ENCODE data around the gene MAFG.

MAFG gene

DNA sequence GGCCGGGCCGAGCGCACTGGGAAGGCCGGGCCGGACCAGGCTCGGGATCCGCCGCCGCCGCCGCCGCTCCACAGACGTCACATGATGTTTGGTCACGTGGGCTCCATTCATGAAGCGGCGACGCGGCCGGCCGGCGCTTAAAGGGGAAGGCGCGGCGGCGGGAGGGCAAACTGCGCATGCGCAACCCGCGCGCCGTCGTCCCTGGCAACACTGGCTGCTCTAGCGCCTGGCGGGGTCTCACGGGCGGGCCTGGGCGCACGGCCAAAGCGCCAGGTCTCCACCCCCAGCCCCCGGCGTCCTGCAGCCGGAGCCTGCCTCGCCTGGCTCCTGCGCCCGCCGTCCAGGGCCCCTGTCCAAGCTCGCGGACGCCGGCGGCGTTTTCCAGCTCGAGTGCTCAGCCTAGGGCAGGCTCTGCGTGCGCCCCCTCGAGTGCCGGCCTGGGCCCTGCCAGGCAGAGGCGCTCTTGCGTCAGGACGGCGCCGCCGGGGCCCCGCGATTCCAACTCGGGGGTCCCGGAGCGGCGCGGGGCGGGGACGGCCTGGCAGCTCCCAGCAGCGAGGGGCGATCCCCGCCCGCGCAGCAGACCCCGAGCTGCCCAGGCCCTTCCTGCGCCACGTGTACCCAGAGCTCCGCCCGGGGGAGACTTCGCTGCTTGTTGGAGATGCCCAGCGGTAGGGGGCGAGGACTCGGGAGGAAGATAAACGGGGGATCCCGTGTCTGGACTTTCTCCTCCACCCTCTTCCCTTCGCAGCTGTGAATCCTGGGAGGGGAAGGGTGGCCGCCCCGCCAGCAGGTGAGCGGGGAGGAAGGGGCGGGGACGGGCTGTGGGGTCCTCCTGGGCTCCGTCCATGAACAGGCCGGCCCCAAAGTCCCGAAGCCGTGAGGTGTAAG lies at the start of gene MAFG:
Gene MAFG (minus strand): TSS at position 83 of the 891 bp plus-strand sequence. CDS start 4,550 bp downstream, outside the sequence.
- peak; percentile 93 for DNase-seq

GRCh38 chr17:81976332-81977210 lies 49.0 kb upstream of the MAFG start:
- peak; percentile 38 for DNase-seq

GRCh38 chr17:81973432-81973831 lies 45.9 kb upstream of the MAFG start:
- no peak for DNase-seq

DNA sequence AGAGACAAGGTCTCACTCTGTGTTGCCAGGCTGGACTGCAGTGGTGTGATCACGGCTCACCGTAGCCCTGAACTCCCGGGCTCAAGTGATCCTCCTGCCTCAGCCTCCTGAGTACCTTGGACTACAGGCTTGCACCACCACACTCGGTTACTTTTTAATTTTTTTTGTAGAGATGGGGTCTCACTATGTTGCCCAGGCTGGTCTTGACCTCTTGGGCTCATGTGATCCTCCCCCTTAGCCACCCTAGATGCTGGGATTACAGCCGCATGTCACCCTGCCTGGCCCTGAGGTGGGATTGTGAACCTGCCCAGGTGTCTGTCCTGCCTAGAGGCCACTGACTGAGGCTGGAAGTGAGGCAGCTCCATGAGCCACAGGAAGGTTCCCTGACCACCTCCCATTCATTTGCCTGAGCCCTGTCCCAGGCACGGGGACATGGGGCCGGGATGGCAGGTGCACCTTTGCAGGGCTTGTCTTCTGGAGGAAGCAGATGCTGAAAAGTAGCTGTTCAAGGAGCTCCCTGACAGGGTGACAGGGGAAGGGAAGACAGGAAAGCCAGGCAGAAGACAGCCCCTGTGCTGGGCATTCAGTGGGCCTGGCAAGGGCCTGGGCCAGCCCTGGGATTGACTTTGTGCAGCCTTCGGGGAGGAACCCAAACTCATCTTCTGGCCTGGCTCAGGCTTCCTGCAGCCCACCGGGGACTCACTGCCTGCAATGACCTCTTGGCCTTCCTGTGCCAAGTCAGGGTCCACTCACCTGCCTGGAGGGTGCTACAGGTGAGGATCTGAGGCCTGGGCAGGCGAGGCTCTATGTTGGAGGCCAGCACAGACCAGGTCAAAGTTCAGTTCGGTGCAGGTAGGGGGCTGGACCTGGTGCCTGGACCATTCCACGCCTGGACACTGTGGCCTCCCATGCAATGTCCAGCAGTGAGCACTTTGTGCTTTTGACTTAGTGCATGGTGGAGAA lies 41.6 kb upstream of the MAFG start:
- DNase-seq, result no peak

GRCh38 chr17:81968396-81968745 lies 40.8 kb upstream of the MAFG start:
- DNase-seq, result no peak

DNA sequence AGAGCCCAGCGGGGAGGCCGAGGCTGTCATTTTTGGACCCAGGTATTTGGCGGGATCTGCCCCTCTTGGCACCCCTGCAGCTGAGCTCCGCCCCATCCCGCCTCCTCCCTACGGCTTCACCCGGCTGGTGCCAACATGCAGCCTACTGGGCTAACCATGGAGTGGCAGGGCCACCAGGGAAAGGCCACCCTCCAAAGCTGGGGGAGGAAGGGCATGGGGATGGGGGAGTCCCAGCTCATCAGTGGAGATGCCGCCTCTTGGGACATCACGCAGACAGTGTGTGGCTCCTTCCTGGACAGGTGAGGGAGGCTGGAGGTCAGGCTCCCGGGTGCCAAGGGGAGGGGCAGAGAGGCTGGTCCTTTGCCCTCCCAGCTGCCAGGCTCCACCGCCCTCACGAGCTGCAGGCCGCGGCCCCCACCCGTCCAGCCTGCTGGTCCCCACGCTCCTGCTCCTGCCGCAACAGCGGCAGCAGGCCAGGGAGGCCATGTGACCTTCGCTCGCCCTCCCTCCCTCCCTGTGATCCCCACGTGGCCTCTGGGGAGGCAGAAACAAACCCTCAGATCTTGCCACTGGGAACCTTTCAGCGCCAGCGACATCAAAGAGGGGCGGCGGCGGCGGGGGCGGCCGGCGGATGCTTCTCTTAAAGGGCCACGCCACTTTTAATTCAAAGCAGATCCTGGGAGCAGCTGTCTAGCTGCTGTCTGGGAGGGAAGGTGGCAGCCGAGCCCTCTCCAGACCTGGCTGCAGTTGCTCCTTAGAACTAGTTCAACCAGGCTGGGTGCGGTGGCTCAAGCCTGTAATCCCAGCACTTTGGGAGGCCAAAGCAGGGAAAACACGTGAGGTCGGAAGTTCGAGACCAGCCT lies 40.2 kb upstream of the MAFG start:
- DNase-seq, result no peak

GRCh38 chr17:81967244-81967532 lies 39.7 kb upstream of the MAFG start:
- DNase-seq, result no peak

DNA sequence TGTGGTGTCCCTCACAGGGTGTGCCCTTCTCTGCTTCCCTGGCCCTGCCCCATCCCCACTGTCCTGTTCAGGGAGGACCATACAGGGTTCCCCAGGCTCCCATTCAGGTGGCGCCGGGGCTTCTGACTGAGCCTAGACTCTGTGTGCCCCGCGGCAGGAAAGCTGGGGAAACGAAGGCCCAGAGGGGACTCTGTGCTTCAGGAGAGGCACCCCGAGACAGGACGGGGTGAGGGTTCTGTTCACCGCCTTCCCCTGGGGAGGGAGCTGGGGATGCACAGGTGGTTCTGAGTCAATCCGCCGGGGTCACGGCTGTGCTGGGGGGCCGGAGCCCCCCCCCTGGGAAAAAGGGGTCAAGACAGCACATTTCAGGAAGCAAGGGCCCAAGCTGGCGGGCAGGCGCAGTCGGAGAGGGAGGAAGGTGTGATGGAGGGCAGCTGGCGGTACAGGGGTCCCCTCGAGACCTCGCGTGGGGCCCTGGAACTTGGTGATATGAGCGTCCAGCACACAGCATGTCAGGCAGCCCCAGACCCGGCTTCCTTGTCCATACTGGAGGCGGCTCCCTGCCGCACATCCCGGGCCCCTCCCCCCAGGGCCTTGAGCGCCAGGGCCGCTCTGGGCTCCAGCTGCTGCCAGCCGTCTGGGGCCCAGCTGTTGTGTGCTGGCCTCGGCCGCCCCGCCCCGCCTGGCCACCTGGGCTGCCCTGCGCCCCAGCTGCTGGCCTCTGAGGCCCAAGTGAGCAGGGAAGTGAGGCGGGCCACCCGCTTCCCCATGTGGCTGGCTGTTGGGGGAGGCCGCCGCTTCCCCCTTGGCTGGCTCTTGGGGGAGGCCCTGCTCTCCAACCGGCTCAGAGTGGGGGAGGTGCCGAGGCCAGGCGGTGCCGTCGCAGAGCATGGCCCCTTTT lies 39.1 kb upstream of the MAFG start:
- no peak for DNase-seq

- no peak for DNase-seq
Observed at GRCh38 chr17:81964081-81964849, 36.7 kb upstream of the MAFG start.

DNA sequence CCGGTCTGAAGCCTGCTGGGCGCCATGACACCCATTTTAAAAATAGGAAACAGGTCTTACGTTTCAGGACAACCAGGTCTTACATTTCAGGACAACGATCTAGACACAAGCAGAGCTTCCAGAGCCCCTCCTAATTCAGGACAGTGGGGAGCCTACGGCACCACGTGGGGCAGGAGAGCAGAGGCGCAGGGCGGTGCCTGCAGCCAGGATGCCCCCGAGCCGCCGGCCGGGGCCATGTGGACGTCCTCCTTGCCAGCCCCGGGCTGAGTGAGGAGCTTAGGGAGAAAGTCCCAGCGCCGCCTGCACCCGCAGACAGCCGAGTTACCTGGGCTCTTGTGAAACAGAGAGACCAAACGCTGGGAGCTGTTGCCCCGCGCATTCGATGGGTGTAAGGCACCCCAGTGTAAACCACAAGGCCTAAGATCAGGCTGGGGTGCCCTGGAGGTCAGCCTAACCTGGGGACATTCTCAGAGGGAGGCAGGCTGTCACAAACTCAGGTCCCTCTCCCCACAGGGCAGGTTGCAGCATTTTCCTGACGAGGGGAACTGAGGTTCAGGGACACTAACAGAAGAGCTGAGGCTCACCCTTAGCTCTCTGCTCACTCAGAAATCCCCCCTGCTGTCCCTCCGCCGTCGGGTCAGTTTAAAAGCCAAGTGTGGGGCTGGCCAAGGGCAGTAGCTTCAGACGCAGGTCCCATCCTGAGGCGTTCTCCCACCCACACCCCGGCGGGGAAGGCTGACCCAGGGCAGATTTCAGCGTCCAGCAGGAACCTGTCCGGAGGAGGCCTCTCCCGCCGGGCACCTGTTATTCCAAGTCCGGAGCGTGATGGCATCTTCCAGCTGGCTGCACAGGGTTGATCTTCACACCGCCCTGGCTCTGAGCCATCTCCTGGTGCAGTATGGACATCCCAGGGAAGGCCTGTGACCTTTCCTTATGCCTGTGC lies 35.2 kb upstream of the MAFG start:
- DNase-seq, result no peak

DNA sequence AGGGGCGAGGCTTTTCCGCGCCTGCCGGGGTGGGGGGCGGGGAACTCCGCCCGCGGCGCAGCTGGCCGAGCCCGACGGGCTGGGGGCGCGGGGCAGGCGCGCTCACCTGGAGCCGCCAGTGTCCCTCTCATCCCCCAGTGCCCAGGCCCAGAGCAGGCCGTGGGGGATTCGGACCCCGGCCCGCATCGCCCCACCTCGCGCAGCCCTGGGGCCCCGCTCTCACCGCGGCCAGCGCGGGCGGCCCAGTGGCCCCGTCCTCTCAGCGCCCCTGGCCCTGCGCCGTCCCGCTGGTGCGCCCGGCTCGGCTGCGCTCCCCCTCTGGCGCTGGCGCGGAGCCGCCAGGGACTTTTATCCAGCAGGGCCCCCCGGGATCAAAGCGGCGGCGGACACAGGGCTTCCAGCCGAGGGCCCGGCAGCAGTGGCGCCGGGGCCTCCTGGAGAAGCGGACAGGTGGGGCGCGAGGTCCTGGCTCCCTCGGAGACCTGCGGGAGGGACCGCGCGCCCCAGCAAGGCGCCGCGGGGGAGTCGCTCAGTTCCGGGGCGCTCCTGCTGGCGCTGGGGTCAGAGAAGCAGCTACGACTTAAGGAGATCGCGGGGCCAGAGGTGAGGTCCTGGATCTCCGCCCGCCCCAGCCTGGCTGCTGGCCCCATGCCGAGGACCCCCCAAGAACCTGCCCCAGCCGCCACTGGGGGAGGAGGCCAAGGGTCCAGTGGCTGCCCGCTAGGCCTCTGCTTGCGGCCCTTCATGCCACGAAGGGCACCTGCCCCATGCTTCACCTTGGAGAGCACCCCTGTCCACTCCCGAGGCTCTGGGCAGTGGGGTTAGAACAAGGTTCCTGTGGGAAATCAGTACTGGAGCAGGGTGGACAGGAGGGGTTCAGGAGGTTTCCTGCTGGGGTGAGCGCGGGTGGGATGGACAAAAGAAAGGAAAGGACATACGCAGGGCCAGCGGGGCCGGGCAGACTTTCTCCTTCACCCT lies 34.3 kb upstream of the MAFG start:
- no peak for DNase-seq

GRCh38 chr17:81961087-81961511 lies 33.6 kb upstream of the MAFG start, which contains the start of gene NOTUM:
TSS of gene NOTUM (minus strand) at chr17:81961187. CDS start at chr17:81960909, 278 bp downstream.
- peak; percentile 26 for DNase-seq

DNA sequence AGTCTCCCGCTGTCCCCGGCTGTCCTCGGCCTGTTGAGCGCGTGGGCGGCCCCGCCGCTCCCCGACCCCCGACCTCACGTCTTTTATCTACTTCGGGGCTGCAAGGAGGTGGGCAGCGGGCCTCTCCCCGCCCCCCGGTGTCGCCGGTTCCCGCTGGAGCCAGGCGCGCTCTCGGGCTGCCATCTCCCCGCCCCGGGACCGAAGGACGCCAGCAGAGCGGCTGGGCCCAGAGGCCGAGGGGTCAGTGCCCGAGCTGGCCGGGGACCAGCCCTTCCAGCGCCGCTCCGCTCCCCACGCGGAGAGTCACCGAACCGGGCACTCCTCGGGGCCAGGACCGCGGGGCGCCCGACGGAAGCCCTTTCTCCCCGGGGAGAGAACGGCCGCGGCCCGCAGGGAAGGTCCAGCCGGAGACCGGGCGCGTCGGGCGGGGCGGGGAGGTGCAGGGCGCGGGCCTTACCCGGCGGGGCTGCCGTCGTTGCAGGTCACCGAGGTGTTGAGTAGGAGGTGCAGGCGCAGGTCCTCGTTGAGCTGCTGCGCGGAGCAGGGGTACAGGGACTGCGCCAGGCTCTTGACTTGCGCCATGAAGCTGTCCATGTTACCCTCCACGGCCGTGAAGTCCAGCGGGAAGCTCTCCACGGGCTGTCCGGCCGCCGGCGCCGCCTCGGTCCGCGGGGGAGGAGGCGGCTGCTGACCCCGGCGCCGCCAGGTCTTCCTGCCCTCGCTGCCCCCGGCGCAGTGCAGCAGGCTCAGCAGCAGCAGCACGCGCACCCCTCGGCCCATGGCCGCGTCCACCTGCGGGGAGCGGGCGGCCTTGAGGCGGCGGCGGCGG lies 32.8 kb upstream of the MAFG start:
- DNase-seq, result no peak

DNA sequence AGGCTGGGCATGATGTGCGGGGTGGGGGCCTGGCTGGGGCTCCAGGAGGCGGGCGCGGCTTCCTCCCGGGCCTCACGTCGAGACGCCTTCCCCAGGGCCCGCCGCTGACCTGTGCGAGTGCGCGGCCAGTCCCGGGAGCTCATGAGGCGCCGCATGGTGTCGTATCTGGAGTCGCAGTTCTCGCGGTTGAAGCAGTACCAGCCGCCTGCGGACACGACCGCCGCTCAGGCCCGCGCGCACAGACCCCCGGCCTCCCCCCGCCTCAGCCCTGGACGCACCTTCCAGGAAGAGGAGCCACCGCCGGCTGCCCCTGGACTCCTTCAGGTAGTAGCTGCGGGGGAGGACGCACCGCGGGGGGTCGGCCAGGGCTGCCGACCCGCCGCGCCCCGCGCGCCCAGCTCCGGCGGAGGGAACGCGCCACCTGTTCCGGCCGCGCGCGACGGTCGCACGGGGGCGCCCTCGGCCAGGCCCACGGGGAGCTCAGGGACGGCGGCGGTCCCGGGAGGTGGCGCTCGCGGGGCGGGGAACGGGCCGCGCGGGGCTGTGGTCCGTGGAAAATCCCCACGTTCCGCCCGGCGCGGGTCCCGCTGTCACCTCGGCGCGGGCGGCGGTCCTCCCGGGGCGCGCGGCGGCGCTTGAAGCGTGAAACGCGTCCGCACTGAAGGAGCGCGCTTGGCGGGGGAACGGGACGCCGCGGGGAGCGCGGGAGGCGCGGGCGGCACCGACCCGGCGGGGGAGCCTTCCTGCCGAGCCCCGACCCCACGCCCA lies 32.0 kb upstream of the MAFG start:
- DNase-seq, result peak; percentile 47

DNA sequence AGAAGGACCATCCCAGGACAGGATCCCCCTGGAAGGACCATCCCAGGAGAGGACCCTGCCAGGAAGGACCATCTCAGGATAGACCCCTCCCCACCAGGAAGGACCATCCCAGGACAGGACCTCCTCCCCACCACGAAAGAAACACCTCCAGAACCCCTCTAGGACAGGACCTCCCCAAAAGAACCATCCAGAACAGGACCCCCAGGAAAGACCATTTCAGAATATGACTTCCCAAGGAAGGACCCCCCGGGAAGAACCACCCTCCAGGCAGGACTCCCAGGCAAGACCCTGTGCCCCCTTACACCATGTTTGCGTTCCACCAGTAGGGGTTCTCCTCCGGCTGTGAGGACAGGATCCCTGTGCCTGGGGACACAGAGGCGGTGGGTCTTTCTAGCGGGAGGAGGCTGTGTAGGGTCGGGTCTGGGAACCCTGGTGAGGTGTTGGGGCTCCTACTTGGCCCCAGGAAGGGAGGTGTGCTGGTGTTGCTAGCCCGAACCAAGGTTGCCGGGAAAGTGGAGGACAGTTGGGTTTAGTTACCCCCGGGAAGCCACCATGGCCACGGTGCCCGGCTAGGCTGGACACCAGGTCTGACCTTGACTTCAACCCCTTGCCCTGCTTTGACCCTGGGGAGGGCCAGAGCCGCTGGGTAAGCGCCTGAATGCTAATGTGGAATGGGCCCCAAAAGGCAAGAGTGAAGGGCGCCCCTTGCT lies 31.3 kb upstream of the MAFG start:
- DNase-seq, result no peak
